ENCODE data around the gene DGUOK.
A peak's percentile ranks its signal among the peaks of the same experiment; 100 is the strongest.

DGUOK gene

GRCh38 chr2:73956218-73956865, 29.7 kb downstream of the DGUOK start:
- no peak for DNase-seq

- no peak for DNase-seq
These were observed 34.6 kb downstream of the DGUOK start for GRCh38 chr2:73961274-73961673.

- DNase-seq = no peak
These were observed 35.3 kb downstream of the DGUOK start for GRCh38 chr2:73961823-73962615.

GRCh38 chr2:73962798-73963197, 36.1 kb downstream of the DGUOK start:
- no peak for DNase-seq

- DNase-seq = no peak
These were observed 36.9 kb downstream of the DGUOK start for GRCh38 chr2:73963385-73964120.

GRCh38 chr2:73964223-73964622, 37.5 kb downstream of the DGUOK start:
- no peak for DNase-seq

- no peak for DNase-seq
These were observed 38.4 kb downstream of the DGUOK start for GRCh38 chr2:73965053-73965452.

GRCh38 chr2:73968357-73968937, 41.8 kb downstream of the DGUOK start:
- DNase-seq = no peak

GRCh38 chr2:73969356-73969755, 42.7 kb downstream of the DGUOK start:
- DNase-seq = no peak

- DNase-seq = no peak
These were observed 43.6 kb downstream of the DGUOK start for GRCh38 chr2:73970141-73970803.

- DNase-seq = peak; percentile 96
These were observed 44.3 kb downstream of the DGUOK start for GRCh38 chr2:73970850-73971471.

- no peak for DNase-seq
These were observed 45.0 kb downstream of the DGUOK start for GRCh38 chr2:73971722-73972121.

GRCh38 chr2:73972846-73973245, 46.2 kb downstream of the DGUOK start:
- DNase-seq = peak; percentile 38

- no peak for DNase-seq
These were observed 49.1 kb downstream of the DGUOK start for GRCh38 chr2:73975731-73976130.

GRCh38 chr2:73976803-73977202, 50.1 kb downstream of the DGUOK start:
- no peak for DNase-seq

GRCh38 chr2:73977466-73977865, 50.8 kb downstream of the DGUOK start:
- no peak for DNase-seq

GRCh38 chr2:73979021-73979420, 52.3 kb downstream of the DGUOK start:
- no peak for DNase-seq

- DNase-seq = no peak
These were observed 53.0 kb downstream of the DGUOK start for GRCh38 chr2:73979686-73980085.

GRCh38 chr2:73980566-73980965, 53.9 kb downstream of the DGUOK start:
- peak; percentile 23 for DNase-seq

GRCh38 chr2:73981081-73982001, 54.7 kb downstream of the DGUOK start:
- peak; percentile 87 for DNase-seq

GRCh38 chr2:73982140-73982617, 55.5 kb downstream of the DGUOK start:
- no peak for DNase-seq

Data from hematopoietic multipotent progenitor cell treated with erythropoietin and hydrocortisone succinate and interleukin-3 and kit ligand, for 6 days (in vitro differentiated cells).